ENCODE measurements around the gene PLEKHG3.

PLEKHG3 gene

DNA sequence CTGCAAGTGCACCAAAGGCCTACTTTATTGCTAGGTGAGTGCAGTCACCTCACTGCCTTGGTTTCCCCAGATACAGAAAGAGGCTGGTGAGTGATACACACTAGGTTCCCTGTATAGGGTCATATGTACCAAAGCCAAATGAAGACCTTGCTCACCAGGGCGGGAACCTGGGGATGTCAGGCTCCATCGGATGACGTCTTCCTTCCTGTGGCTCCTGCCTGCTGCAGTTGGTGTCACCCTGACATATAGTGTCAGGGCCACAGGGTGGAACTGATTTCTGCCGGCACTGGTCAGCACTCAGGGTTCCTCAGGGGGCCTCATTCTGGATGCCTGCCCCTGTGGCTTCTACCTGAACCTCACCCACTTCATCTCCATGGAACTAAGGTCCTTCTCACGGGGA lies 43.1 kb downstream of the PLEKHG3 start:
- TF ChIP-seq CTCF (IDR thresholded peaks at IDR 0.05; ENCODE audit: unreplicated experiment in 3 of 3), result no peak

DNA sequence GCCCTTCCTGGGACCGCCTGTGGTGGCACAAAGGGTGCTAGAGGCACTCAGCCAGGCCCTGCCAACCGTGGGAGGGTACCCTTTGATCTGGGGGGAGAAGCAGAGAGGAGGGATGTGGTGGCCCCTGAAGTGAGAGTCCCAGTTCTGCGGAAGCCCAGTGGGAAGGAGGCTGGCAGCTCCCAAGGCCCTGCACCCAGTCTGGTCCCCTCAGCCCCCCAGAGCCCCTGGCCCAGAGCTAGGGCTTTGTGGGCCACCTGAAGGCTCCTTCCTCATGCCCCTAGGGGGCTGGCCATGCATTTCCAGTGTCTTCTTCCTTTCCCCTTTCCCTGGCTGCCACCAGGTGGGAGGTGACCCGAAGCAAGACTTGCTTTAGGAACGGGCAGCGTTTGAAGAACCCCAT lies 44.3 kb downstream of the PLEKHG3 start:
- peaks cover 46% of the 10 kb centered on the region for H3K36me3 Mint-ChIP-seq (ENCODE audit: low read depth)
- TF ChIP-seq CTCF (IDR thresholded peaks at IDR 0.05; ENCODE audit: unreplicated experiment in 3 of 3), result no peak
- no peak overlapping the region for H3K4me3 Mint-ChIP-seq
- no peak overlapping the region for H3K27ac Mint-ChIP-seq
- no peaks in the 10 kb centered on the region for H3K27me3 Mint-ChIP-seq (ENCODE audit: low read depth)
- H3K9me3 Mint-ChIP-seq, result no peaks in the 10 kb centered on the region
- peaks cover 15% of the 10 kb centered on the region for H3K4me1 Mint-ChIP-seq

More for the DNA sequence above, 43.1 kb downstream of the PLEKHG3 start:
- no peaks in the 10 kb centered on the region for H3K9me3 Mint-ChIP-seq
- H3K4me1 Mint-ChIP-seq, result peaks cover 15% of the 10 kb centered on the region
- peaks cover 52% of the 10 kb centered on the region for H3K36me3 Mint-ChIP-seq (ENCODE audit: low read depth)
- H3K4me3 Mint-ChIP-seq, result no peak overlapping the region
- no peaks in the 10 kb centered on the region for H3K27me3 Mint-ChIP-seq (ENCODE audit: low read depth)
- H3K27ac Mint-ChIP-seq, result peak overlapping the region in 1 of 3 experiments; percentile 97

GRCh38 chr14:64748995-64749714 lies 44.9 kb downstream of the PLEKHG3 start:
- no peak overlapping the region for H3K27ac Mint-ChIP-seq
- no peaks in the 10 kb centered on the region for H3K9me3 Mint-ChIP-seq
- no peak overlapping the region for H3K4me3 Mint-ChIP-seq
- H3K4me1 Mint-ChIP-seq, result peaks cover 15% of the 10 kb centered on the region
- H3K27me3 Mint-ChIP-seq (ENCODE audit: low read depth), result no peaks in the 10 kb centered on the region
- no peak for TF ChIP-seq CTCF (IDR thresholded peaks at IDR 0.05; ENCODE audit: unreplicated experiment in 3 of 3)
- peaks cover 42% of the 10 kb centered on the region for H3K36me3 Mint-ChIP-seq (ENCODE audit: low read depth)

DNA sequence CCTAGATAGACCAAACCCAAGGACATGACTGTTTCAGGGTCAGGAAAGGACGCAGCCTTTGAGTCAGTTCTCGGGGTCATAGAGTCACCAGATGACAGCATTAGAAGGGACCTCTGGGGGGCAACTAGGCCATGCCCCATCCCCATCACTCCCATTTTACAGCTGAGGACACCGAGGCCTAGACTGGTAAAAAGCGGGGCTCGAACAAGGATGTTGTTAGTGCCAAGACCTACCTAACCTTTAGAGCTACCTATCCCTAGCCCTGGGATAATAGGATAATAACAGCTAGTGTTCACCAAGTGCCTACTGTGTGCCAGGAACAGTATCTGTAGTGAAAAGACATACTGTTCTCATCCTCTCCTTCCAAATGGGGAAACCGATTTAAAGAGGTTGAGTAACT lies 48.7 kb downstream of the PLEKHG3 start:
- Mint-ChIP-seq H3K9me3 (no peaks in the 10 kb centered on the region), H3K4me1 (peaks cover 26% of the 10 kb centered on the region), H3K27me3 (ENCODE audit: low read depth) (peaks cover 4% of the 10 kb centered on the region), H3K4me3 (no peak overlapping the region), H3K27ac (no peak overlapping the region), H3K36me3 (ENCODE audit: low read depth) (peaks cover 7% of the 10 kb centered on the region)
- no peak for TF ChIP-seq CTCF (IDR thresholded peaks at IDR 0.05; ENCODE audit: unreplicated experiment in 3 of 3)

DNA sequence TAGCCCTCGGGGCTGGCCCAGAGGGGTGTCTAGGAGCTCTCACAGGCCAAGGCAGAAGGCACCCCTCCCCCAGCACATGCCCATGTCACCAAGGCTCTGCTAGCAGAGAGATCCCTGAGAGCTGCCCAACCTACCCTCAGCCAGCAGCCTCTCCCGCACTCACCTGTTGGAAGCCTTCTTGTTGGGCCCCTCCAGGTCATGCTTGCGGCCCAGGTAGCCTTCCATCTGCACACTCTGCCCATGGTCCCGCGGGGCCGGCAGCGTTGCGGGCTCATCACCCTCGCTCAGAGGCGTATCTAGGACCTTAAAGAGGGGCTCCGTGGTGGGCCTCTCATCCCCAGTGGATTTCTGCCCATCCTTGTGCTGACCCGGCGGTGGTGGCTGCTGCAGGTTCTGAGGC lies 49.1 kb downstream of the PLEKHG3 start:
- Mint-ChIP-seq H3K36me3 (ENCODE audit: low read depth) (peaks cover 7% of the 10 kb centered on the region), H3K27ac (no peak overlapping the region), H3K27me3 (ENCODE audit: low read depth) (peaks cover 4% of the 10 kb centered on the region), H3K9me3 (no peaks in the 10 kb centered on the region), H3K4me3 (no peak overlapping the region), H3K4me1 (peaks cover 30% of the 10 kb centered on the region)
- TF ChIP-seq CTCF (IDR thresholded peaks at IDR 0.05; ENCODE audit: unreplicated experiment in 3 of 3), result no peak

DNA sequence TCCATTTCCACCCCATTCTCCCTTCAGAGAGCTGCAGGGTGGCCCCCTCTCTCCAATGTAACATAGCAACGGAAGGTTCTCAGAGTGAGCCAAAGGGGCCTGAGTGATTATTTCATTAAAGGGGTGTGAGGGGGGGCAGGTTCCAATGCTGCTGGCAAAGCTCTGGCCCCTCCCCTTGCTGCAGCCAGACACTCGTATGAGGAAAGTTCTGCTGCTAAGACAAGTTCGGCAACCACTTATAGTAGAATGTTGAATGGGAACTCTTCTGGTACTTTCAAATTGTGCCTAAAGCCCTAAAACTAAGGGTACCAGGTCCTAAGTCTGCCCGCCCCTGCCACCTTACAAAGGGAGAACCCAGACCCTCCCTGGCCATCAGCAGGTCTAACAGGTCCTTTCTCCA lies 49.8 kb downstream of the PLEKHG3 start:
- no peak overlapping the region for H3K27ac Mint-ChIP-seq
- no peak for TF ChIP-seq CTCF (IDR thresholded peaks at IDR 0.05; ENCODE audit: unreplicated experiment in 3 of 3)
- peaks cover 7% of the 10 kb centered on the region for H3K36me3 Mint-ChIP-seq (ENCODE audit: low read depth)
- H3K27me3 Mint-ChIP-seq (ENCODE audit: low read depth), result peaks cover 4% of the 10 kb centered on the region
- H3K9me3 Mint-ChIP-seq, result no peaks in the 10 kb centered on the region
- no peak overlapping the region for H3K4me3 Mint-ChIP-seq
- H3K4me1 Mint-ChIP-seq, result peaks cover 37% of the 10 kb centered on the region

All from nephron (organoid).